ENCODE data around the gene FOXN1. TPM values are rescaled to one million over a fixed set of nuclear protein-coding genes. Genes with fewer than 3 reads are reported as not detected.

FOXN1 gene
- total RNA-seq, 1 experiment from 2014 or later, result not detected

GRCh38 chr17:28551421-28552175 is 45.5 kb downstream of the FOXN1 start:
- intact Hi-C loops (cut with micrococcal nuclease), result no loop called here
- no peaks in the 10 kb centered on the region for H3K9me3 Mint-ChIP-seq (ENCODE audit: unreplicated experiment)
- POLR2A ChIA-PET, result interaction anchor here (0.5 to 2.0 kb wide), 11 partner anchors 19 to 260 kb away, joined by 3 to 18 read pairs (median 3); partner anchors contain the start of genes ALDOC and PIGS
- peaks cover 32% of the 10 kb centered on the region for H3K36me3 Mint-ChIP-seq (ENCODE audit: insufficient read depth, unreplicated experiment)
- H3K4me3 Mint-ChIP-seq (ENCODE audit: unreplicated experiment), result peak overlapping the region; percentile 75
- H3K4me1 Mint-ChIP-seq (ENCODE audit: insufficient read depth, unreplicated experiment), result no peaks in the 10 kb centered on the region
- CTCF ChIA-PET, result interaction anchor here (0.5 to 3.8 kb wide), 8 partner anchors 11 to 1211 kb away, joined by 3 to 35 read pairs (median 4); no protein-coding TSS in a partner anchor
- TF ChIP-seq CTCF (IDR thresholded peaks at IDR 0.05; ENCODE audit: unreplicated experiment), result no peak
- H3K27me3 Mint-ChIP-seq (ENCODE audit: insufficient read depth, unreplicated experiment), result no peaks in the 10 kb centered on the region
- DNase-seq (ENCODE audit: unreplicated experiment), result no peak
- no TSS peak for BruUV-seq (replicated peaks)
- no peak overlapping the region for H3K27ac Mint-ChIP-seq (ENCODE audit: low read depth, unreplicated experiment)

- POLR2A ChIA-PET, result interaction anchor here (0.6 to 2.3 kb wide), 8 partner anchors 17 to 1793 kb away, joined by 3 to 18 read pairs (median 4); partner anchors contain the start of genes ALDOC, PIGS and POLDIP2
- no peaks in the 10 kb centered on the region for H3K9me3 Mint-ChIP-seq (ENCODE audit: unreplicated experiment)
- no peaks in the 10 kb centered on the region for H3K27me3 Mint-ChIP-seq (ENCODE audit: insufficient read depth, unreplicated experiment)
- CTCF ChIA-PET, result interaction anchor here (3.8 kb wide), 1 partner anchor 12 kb away, joined by 35 read pairs; no protein-coding TSS in a partner anchor
- H3K27ac Mint-ChIP-seq (ENCODE audit: low read depth, unreplicated experiment), result no peak within 1 kb of the TSS
- peak within 1 kb of the TSS; percentile 75 for H3K4me3 Mint-ChIP-seq (ENCODE audit: unreplicated experiment)
- peak; percentile 74 for DNase-seq (ENCODE audit: unreplicated experiment)
- H3K4me1 Mint-ChIP-seq (ENCODE audit: insufficient read depth, unreplicated experiment), result no peaks in the 10 kb centered on the region
- H3K36me3 Mint-ChIP-seq (ENCODE audit: insufficient read depth, unreplicated experiment), result peaks cover 35% of the 10 kb centered on the region
- no TSS peak for BruUV-seq (replicated peaks)
- intact Hi-C loops (cut with micrococcal nuclease), result no loop called here
- TF ChIP-seq CTCF (IDR thresholded peaks at IDR 0.05; ENCODE audit: unreplicated experiment), result no peak
Measured at GRCh38 chr17:28552176-28552999, 46.2 kb downstream of the FOXN1 start, which contains the start of gene UNC119. TSS of gene UNC119 (minus strand) at chr17:28552624. CDS start at chr17:28552557, 67 bp downstream.

GRCh38 chr17:28553000-28553505 is 46.9 kb downstream of the FOXN1 start:
- POLR2A ChIA-PET, result interaction anchor here (0.6 to 2.3 kb wide), 5 partner anchors 16 to 1792 kb away, joined by 3 to 7 read pairs (median 4); partner anchors contain the start of genes PIGS and POLDIP2
- Mint-ChIP-seq H3K4me3 (ENCODE audit: unreplicated experiment) (peak overlapping the region; percentile 75), H3K9me3 (ENCODE audit: unreplicated experiment) (no peaks in the 10 kb centered on the region), H3K4me1 (ENCODE audit: insufficient read depth, unreplicated experiment) (no peaks in the 10 kb centered on the region), H3K36me3 (ENCODE audit: insufficient read depth, unreplicated experiment) (peaks cover 37% of the 10 kb centered on the region), H3K27ac (ENCODE audit: low read depth, unreplicated experiment) (no peak overlapping the region), H3K27me3 (ENCODE audit: insufficient read depth, unreplicated experiment) (no peaks in the 10 kb centered on the region)
- CTCF ChIA-PET, result interaction anchor here (0.6 to 1.3 kb wide), 3 partner anchors 13 to 259 kb away, joined by 3 read pairs; no protein-coding TSS in a partner anchor
- DNase-seq (ENCODE audit: unreplicated experiment), result no peak
- no peak for TF ChIP-seq CTCF (IDR thresholded peaks at IDR 0.05; ENCODE audit: unreplicated experiment)
- no TSS peak for BruUV-seq (replicated peaks)
- intact Hi-C loops (cut with micrococcal nuclease), result no loop called here
